ENCODE measurements around the gene RBM20.

The RBM20 gene

GRCh38 chr10:110775020-110775375, 130.9 kb downstream of the RBM20 start:
- ATAC-seq, result no peak

GRCh38 chr10:110775406-110775805, 131.3 kb downstream of the RBM20 start:
- ATAC-seq, result no peak
- TF ChIP-seq TSHZ2 (CRISPR knock-in tag; IDR thresholded peaks at IDR 0.05), result no peak
- TF ChIP-seq ESRRG (CRISPR knock-in tag; IDR thresholded peaks at IDR 0.05), result no peak
- TF ChIP-seq CREB5 (CRISPR knock-in tag; IDR thresholded peaks at IDR 0.05; ENCODE audit: low read depth), result no peak
- no peak for TF ChIP-seq ZNF565 (CRISPR knock-in tag; conservative IDR thresholded peaks at IDR 0.05; ENCODE audit: low read depth)
- no peak for TF ChIP-seq TOX (CRISPR knock-in tag; IDR thresholded peaks at IDR 0.05; ENCODE audit: borderline replicate concordance)
- no peak for TF ChIP-seq PPARA (CRISPR knock-in tag; IDR thresholded peaks at IDR 0.05; ENCODE audit: borderline replicate concordance)
- TF ChIP-seq CSDC2 (CRISPR knock-in tag; IDR thresholded peaks at IDR 0.05), result no peak

More at GRCh38 chr10:110775020-110775375, 130.9 kb downstream of the RBM20 start:
- TF ChIP-seq ZNF565 (CRISPR knock-in tag; conservative IDR thresholded peaks at IDR 0.05; ENCODE audit: low read depth) (no peak), POU6F1 (CRISPR knock-in tag; IDR thresholded peaks at IDR 0.05; ENCODE audit: borderline replicate concordance, low read depth) (no peak), ESRRG (CRISPR knock-in tag; IDR thresholded peaks at IDR 0.05) (no peak), TCF4 (CRISPR knock-in tag; IDR thresholded peaks at IDR 0.05; ENCODE audit: borderline replicate concordance) (no peak), SNAI2 (CRISPR knock-in tag; IDR thresholded peaks at IDR 0.05) (no peak), ZNF70 (CRISPR knock-in tag; IDR thresholded peaks at IDR 0.05) (no peak), RARB (CRISPR knock-in tag; IDR thresholded peaks at IDR 0.05) (no peak), ZC3H10 (CRISPR knock-in tag; IDR thresholded peaks at IDR 0.05) (no peak), PATZ1 (CRISPR knock-in tag; IDR thresholded peaks at IDR 0.05; ENCODE audit: borderline replicate concordance) (no peak), ISL1 (CRISPR knock-in tag; IDR thresholded peaks at IDR 0.05) (no peak), CREB5 (CRISPR knock-in tag; IDR thresholded peaks at IDR 0.05; ENCODE audit: low read depth) (no peak), CSRNP3 (CRISPR knock-in tag; IDR thresholded peaks at IDR 0.05) (no peak), ARNTL (CRISPR knock-in tag; IDR thresholded peaks at IDR 0.05; ENCODE audit: borderline replicate concordance, low read depth) (no peak), PPARA (CRISPR knock-in tag; IDR thresholded peaks at IDR 0.05; ENCODE audit: borderline replicate concordance) (no peak), TSHZ2 (CRISPR knock-in tag; IDR thresholded peaks at IDR 0.05) (no peak), BACH2 (CRISPR knock-in tag; IDR thresholded peaks at IDR 0.05; ENCODE audit: borderline replicate concordance) (no peak), ZFP3 (CRISPR knock-in tag; IDR thresholded peaks at IDR 0.05) (no peak), CSDC2 (CRISPR knock-in tag; IDR thresholded peaks at IDR 0.05) (no peak), OSR1 (CRISPR knock-in tag; IDR thresholded peaks at IDR 0.05) (no peak), ZFP30 (CRISPR knock-in tag; IDR thresholded peaks at IDR 0.05) (no peak)

Measured in SK-N-SH treated with all-trans-retinoic acid at 6 μM for 48 hours (cell line).